ENCODE measurements around the gene PTPRN2. TPM values are rescaled to one million over a fixed set of nuclear protein-coding genes. Genes with fewer than 3 reads are reported as not detected.

Gene PTPRN2
- total RNA-seq, 1 donor from 2014 or later, result 0.72 TPM

- peak; percentile 9 for DNase-seq (ENCODE audit: low spot score)
These were observed 780.1 kb downstream of the PTPRN2 start for GRCh38 chr7:157807510-157807909.

DNA sequence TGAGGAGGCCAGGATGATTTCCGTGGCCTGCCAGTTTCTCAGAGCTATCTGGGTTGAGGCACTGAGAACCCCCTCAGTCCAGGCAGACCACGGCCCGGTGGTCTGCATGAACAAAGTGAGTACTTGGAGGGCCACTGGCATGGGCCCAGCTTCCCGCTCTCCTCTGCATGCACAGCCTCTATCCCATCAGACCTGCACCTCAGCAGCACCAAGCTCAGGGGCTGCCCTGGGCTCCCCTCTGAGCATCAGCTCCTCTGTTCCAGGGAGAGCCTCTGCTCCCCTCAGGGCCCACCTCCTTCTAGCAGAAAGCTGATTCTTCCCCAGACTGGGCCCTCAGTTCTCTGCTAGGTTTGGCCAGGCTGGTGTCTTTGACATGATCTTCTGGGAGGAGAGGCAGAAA is 780.9 kb downstream of the PTPRN2 start:
- no peak for DNase-seq (ENCODE audit: low spot score)

- DNase-seq (ENCODE audit: low spot score), result no peak
These were observed 781.9 kb downstream of the PTPRN2 start for GRCh38 chr7:157805713-157806112.

- DNase-seq (ENCODE audit: low spot score), result no peak
These were observed 783.7 kb downstream of the PTPRN2 start for GRCh38 chr7:157803906-157804305.

GRCh38 chr7:157801971-157802675 is 785.5 kb downstream of the PTPRN2 start:
- no peak for DNase-seq (ENCODE audit: low spot score)

DNA sequence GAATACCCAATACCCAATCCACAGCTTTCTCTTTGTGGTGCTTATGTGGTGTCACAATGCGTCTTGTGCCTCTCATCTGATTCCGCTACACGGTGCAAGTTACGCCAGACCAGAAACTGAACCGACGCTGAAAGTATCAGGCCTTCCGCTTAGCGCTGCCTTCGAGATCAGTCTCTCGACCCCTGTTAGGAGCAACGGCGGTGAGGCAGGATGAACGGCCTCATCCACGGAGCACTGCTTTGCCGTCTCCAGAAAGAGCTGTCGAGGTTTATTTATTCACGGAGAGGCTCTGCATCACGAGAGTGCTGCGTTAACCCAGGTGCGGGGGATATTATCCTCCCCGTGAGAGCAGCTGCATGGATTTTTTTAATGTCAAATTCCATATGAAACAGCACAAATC is 786.5 kb downstream of the PTPRN2 start:
- DNase-seq (ENCODE audit: low spot score), result no peak

- no peak for DNase-seq (ENCODE audit: low spot score)
These were observed 787.3 kb downstream of the PTPRN2 start for GRCh38 chr7:157800281-157800680.

DNA sequence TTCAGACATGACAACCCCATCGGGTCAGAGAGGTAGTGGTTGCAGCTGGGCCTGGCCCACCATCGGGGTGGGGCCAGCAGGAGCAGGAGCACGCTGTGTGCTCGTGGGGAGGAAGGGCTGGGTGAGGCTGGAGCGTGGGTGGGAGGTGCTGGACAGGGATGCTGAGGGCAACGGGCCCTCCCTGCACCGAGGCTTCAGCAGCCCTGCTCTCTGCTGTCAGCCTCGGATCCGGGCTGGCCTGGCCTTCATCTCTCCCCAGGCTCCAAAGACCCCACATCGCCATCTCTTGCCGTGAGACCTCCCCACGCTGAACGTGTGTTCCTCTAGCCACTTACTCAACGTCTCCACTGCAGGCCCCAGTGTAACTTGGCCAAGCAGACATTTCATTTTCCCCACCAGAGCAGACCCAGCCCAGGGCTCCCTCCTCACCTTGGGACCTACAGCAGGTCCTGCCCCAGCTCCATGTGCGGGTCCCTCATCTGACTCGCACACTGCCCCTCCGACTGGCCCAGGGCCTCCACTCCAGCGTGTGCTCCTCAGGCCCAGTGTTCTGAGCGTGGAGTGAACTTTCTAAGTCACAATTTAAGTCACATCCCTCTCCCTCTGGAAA is 788.4 kb downstream of the PTPRN2 start:
- no peak for DNase-seq (ENCODE audit: low spot score)

DNA sequence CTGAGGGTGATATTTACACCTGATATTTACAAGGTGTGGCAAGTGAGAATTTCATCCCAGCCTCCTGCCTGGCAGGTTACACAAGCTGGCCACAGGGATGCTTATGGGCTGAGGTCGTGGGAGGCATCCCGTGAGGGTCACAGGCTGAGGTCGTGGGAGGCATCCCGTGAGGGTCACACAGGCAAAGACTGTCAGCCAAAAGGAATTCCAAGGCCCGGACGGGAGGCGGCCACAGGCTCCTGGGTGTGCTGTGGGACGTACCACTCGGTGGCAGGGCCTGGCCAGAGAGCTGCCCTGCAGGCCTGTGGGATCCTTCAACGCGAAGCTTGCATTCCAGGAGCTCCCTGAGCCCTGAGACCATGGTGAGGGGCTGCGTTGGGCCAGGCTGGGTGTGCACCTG is 790.3 kb downstream of the PTPRN2 start:
- no peak for DNase-seq (ENCODE audit: low spot score)

- no peak for DNase-seq (ENCODE audit: low spot score)
These were observed 790.8 kb downstream of the PTPRN2 start for GRCh38 chr7:157796846-157797245.

DNA sequence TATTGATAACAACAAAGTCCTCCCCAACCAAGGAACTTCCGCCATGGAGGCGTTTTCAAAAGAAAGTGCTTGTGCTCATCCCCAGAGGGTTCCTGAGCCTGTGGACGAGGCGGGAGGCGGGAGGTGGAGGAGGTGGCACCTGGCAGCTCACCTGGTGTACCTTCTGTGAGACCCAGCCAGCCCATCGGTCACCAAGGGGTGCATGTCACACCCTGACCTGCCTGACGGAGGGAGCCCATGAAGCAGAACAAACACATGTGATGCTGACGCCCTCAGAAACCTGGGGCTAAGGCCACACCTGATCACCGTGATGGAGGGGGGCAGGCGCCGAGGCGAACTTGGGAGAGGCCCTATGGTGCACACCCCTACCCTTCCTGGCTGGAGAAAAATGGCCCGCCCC is 792.0 kb downstream of the PTPRN2 start:
- DNase-seq (ENCODE audit: low spot score), result no peak

DNA sequence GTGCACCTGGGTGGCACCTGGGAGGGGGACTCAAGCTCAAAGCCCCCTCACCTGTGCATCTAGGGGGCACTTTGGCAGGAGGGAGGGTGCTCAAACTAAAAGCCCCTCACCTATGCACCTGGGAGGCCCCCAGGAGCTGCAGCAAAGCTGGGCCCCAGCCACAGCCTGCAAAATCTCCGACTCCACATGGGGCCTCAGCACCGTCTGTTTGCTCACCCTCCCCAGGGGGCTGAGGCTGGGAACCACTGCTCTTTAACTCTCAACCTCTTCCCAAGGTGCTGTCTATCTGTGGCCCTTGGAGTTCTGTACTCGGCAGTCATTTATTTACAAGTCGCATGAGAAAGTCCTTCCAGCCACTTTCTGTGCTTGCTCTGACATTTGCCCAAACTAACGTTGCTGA is 792.4 kb downstream of the PTPRN2 start:
- no peak for DNase-seq (ENCODE audit: low spot score)

GRCh38 chr7:157794746-157795065 is 792.9 kb downstream of the PTPRN2 start:
- DNase-seq (ENCODE audit: low spot score), result no peak

- DNase-seq (ENCODE audit: low spot score), result no peak
These were observed 793.5 kb downstream of the PTPRN2 start for GRCh38 chr7:157793973-157794745.

DNA sequence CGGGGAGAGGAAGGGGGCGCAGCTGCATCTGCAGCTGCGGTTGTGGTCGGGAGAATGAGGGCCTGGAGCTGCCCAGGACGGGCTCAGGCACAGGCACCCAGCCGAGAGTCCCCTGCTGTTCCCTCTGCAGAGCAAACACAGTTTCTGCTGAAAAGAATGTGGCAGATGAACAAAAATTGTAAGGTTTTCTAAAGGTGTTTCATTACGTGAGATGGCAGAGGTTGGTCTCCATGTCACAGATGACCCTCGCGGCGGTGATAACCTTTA is 794.6 kb downstream of the PTPRN2 start:
- DNase-seq (ENCODE audit: low spot score), result no peak

DNA sequence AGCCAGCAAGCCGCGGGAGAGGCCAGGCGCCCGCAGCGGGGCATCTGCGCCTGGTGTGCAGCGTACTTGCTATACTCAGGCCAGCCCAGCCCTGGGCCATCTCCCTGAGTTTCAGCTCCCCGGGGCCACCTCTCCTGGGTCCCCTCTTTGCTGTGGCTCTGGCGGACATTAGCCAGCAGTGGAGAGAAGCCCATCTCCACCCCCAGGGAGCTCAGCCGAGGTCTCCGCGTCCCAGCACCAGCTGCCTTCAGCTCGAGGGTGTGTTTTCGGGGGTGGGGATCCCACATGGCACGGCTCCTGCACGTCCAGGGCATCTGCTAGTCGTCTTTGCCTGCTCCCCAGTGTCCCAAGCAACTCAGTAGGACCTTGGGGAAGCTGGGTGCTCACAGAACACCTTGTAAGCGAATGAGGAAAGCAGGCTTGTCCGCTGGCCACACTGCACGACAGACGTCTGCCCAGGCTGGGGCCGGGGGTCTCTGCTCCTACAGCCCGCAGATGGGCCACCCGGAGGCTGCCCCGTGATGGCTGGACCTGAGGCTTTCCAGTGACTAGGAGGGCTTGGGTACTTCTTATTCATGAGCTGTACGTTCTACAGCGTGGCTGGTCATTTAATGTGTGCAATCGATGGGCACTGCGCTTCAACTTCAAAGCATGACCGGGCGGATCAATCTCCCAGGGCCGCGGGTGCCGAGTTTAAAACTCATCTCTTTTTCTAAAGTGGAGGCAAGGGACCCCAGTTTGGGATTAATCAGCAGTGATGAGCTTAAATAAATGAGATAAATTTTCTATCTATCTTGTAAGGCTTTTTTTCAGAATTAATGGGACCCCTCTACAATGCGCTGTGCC is 795.2 kb downstream of the PTPRN2 start:
- no peak for DNase-seq (ENCODE audit: low spot score)

DNA sequence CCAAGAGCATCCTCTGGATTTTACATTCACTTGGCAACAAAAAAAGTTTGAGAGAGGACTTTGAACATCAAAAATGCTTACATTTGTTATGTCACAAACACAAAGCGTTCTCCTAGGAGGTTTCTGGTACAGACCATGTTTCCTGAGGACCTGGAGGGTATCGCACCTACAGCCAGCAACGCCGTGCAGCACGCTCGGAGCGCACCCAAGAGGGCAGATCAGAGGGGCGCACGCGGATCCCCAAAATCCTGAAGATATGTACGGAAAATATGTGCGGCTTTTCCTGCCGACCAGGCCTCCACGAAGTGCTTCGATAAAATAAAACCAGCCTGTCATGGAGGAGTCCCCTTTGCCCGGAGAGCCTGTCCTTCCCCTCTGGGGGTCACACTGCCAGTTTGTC is 796.0 kb downstream of the PTPRN2 start:
- DNase-seq (ENCODE audit: low spot score), result no peak

- DNase-seq (ENCODE audit: low spot score), result no peak
These were observed 796.4 kb downstream of the PTPRN2 start for GRCh38 chr7:157791261-157791660.

DNA sequence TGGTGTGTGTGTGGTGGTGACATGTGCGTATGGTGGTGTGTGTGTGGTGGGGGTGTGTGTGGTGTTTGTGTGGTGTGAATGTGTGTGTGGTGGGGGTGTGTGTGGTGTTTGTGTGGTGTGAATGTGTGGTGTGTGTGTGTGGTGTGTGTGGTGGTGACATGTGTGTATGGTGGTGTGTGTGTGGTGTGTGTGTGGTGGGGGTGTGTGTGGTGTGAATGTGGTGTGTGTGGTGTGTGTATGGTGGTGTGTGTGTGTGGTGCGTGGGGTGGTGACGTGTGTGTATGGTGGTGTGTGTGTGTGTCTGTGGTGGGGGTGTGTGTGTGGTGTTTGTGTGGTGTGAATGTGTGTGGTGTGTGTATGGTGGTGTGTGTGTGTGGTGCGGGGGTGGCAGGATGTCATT is 797.7 kb downstream of the PTPRN2 start:
- no peak for DNase-seq (ENCODE audit: low spot score)

GRCh38 chr7:157789094-157789493 is 798.5 kb downstream of the PTPRN2 start:
- DNase-seq (ENCODE audit: low spot score), result no peak

- DNase-seq (ENCODE audit: low spot score), result no peak
These were observed 799.0 kb downstream of the PTPRN2 start for GRCh38 chr7:157788573-157788972.

DNA sequence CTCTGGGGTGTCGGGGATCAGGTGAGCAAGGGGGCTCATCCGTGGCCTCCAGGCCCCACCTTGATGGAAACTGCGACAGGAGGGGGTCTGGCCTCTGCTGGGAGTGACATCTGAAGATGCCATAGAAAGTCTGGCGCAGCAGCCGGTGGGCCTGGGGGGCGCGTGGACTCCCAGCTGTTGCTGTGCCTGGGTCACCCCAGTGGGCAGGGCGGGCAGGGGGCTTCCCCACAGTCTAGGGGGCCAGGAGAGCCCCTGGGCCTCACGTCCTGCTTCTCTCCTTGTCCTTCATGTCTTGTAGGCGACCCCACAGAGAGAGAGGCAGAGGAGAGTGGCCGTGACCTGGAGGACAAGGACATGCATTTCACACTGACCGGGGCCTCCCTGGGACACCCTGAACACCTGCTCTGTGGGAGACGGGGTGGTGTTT is 800.3 kb downstream of the PTPRN2 start:
- DNase-seq (ENCODE audit: low spot score), result no peak

All from umbilical cord (tissue), 2 donors.